Bronchial epithelial cell (primary cell): Measurements from ENCODE around the gene SYCE3. TPM values are rescaled to one million over a fixed set of nuclear protein-coding genes. Genes with fewer than 3 reads are reported as not detected.

ENCODE experiments used
- DNase-seq: peaks from one replicate; pipeline ENCODE4 v3.0.0-alpha.2; 2010; ENCODE audit warnings: low read depth
- FAIRE-seq: peaks from 2 replicates; lab custom pipeline; 2011; peaks lifted over from hg19 to GRCh38; lab: Jason Lieb, UNC
- H3K27me3 ChIP-seq: 2 replicates; pipeline ENCODE4 v1.5.1; 2011; ENCODE audit warnings: low read length; ENCODE audit not compliant: control insufficient read depth, insufficient read depth
- H3K36me3 ChIP-seq: 2 replicates; pipeline ENCODE4 v1.5.1; 2011; ENCODE audit warnings: low read length; ENCODE audit not compliant: control insufficient read depth, insufficient read depth
- H3K4me3 ChIP-seq: 2 replicates; pipeline ENCODE4 v1.5.1; 2011; ENCODE audit warnings: mild to moderate bottlenecking, low read depth, low read length, control low read depth
- CTCF ChIP-seq: IDR thresholded peaks from 2 replicates; pipeline ENCODE4 v1.5.1; 2011; ENCODE audit warnings: mild to moderate bottlenecking, moderate library complexity, low read length, control low read depth, inconsistent platforms; ENCODE audit not compliant: insufficient read depth, severe bottlenecking
- total RNA-seq: library from RNA; depleted of rRNA; stranded (reverse); fragments of >200 nt; gene quantifications from 2 replicates; pipeline ENCODE4 v1.2.1, GENCODE V29; 2014

Gene SYCE3
- total RNA-seq, 1 donor from 2014 or later = 0.79 TPM

- no peak for TF ChIP-seq CTCF
- Histone ChIP-seq H3K27me3 (peaks cover 1% of the 10 kb centered on the region), H3K36me3 (no peaks in the 10 kb centered on the region), H3K4me3 (no peak overlapping the region)
- FAIRE-seq (peak; percentile 66), DNase-seq (no peak)
These were observed 32.5 kb upstream of the SYCE3 start for GRCh38 chr22:50595189-50595588.

GRCh38 chr22:50587407-50587806, 24.7 kb upstream of the SYCE3 start:
- no peak for TF ChIP-seq CTCF
- no peaks in the 10 kb centered on the region for H3K27me3 ChIP-seq
- peaks cover 2% of the 10 kb centered on the region for H3K36me3 ChIP-seq
- H3K4me3 ChIP-seq = no peak overlapping the region
- DNase-seq (no peak), FAIRE-seq (peak; percentile 66)

- no peak for DNase-seq
- Histone ChIP-seq H3K4me3 (no peak overlapping the region), H3K27me3 (no peaks in the 10 kb centered on the region), H3K36me3 (peaks cover 3% of the 10 kb centered on the region)
- no peak for TF ChIP-seq CTCF
- FAIRE-seq = no peak
These were observed 23.7 kb upstream of the SYCE3 start for GRCh38 chr22:50586416-50586815.

- no peak for TF ChIP-seq CTCF
- FAIRE-seq (peak; percentile 60), DNase-seq (no peak)
- H3K27me3 ChIP-seq = no peaks in the 10 kb centered on the region
- H3K36me3 ChIP-seq = peaks cover 8% of the 10 kb centered on the region
- H3K4me3 ChIP-seq = no peak overlapping the region
These were observed 23.1 kb upstream of the SYCE3 start for GRCh38 chr22:50585781-50586180.

GRCh38 chr22:50585238-50585637, 22.5 kb upstream of the SYCE3 start:
- DNase-seq = no peak
- no peak for FAIRE-seq
- Histone ChIP-seq H3K36me3 (peaks cover 11% of the 10 kb centered on the region), H3K27me3 (no peaks in the 10 kb centered on the region), H3K4me3 (no peak overlapping the region)
- TF ChIP-seq CTCF = no peak
